GM23338 (cell line): Measurements from ENCODE around the gene PSG7.

ENCODE experiments used
- CREB1 ChIP-seq: fragments of 250-450 bp; sonication (Bioruptor Pico); IDR thresholded peaks from 2 replicates; pipeline ENCODE4 v1.5.0; 2020; ENCODE audit warnings: low read depth, mild to moderate bottlenecking, moderate library complexity
- CTCF ChIP-seq, 2 experiments: fragments of 200-600 bp in 1 of 2; sonication (generic) in 1 of 2; conservative IDR thresholded peaks; 2 replicates each; pipeline versions ENCODE4 v1.5.1 to v1.6.1; 2016 to 2017; ENCODE audit warnings: antibody characterized with exemption in 2 of 2, low read depth in 2 of 2, mild to moderate bottlenecking in 2 of 2, moderate library complexity in 1 of 2
- EZH2 ChIP-seq: fragments of 200-600 bp; sonication (generic); IDR thresholded peaks from one replicate; pipeline ENCODE4 v1.8.0; 2017; ENCODE audit warnings: antibody characterized with exemption, mild to moderate bottlenecking, low read depth; ENCODE audit not compliant: unreplicated experiment
- EZH2phosphoT487 ChIP-seq: fragments of 200-600 bp; sonication (generic); IDR thresholded peaks from one replicate; pipeline ENCODE4 v1.8.1; 2018; ENCODE audit warnings: antibody characterized with exemption; ENCODE audit not compliant: unreplicated experiment
- JUNB ChIP-seq: IDR thresholded peaks from one replicate; pipeline ENCODE4 v1.6.1; 2016; ENCODE audit warnings: antibody characterized with exemption; ENCODE audit not compliant: unreplicated experiment
- POLR2AphosphoS5 ChIP-seq: IDR thresholded peaks from 2 replicates; pipeline ENCODE4 v1.6.1; 2016; ENCODE audit warnings: antibody characterized with exemption, low read depth
- REST ChIP-seq: IDR thresholded peaks from one replicate; pipeline ENCODE4 v1.6.1; 2018; ENCODE audit warnings: antibody characterized with exemption; ENCODE audit not compliant: unreplicated experiment
- STAT1 ChIP-seq: IDR thresholded peaks from one replicate; pipeline ENCODE4 v1.6.1; 2016; ENCODE audit warnings: antibody characterized with exemption; ENCODE audit not compliant: unreplicated experiment
- ZNF331 ChIP-seq: fragments of 250-450 bp; sonication (Bioruptor Pico); IDR thresholded peaks from 2 replicates; pipeline ENCODE4 v1.5.0; 2020; ENCODE audit warnings: low read depth, mild to moderate bottlenecking, moderate library complexity
- ZNF462 ChIP-seq: fragments of 250-450 bp; sonication (Bioruptor Pico); IDR thresholded peaks from 2 replicates; pipeline ENCODE4 v1.5.0; 2020; ENCODE audit warnings: mild to moderate bottlenecking, moderate library complexity

- TF ChIP-seq CTCF (conservative IDR thresholded peaks at IDR 0.05; ENCODE audit: low read depth in 2 of 2) (peak; percentile 56 to 57), EZH2 (no peak), POLR2AphosphoS5 (no peak), EZH2phosphoT487 (no peak), ZNF331 (CRISPR knock-in tag) (no peak), JUNB (no peak), STAT1 (no peak), CREB1 (CRISPR knock-in tag) (no peak), REST (no peak), ZNF462 (CRISPR knock-in tag) (no peak)
These were observed 5.3 kb upstream of the PSG7 start for GRCh38 chr19:42942187-42942789.
